NCI-H446 (cell line): ENCODE measurements around the gene KIF6.
A peak's percentile ranks its signal among the peaks of the same experiment; 100 is the strongest.
"Not testable (repeated sequence)": the region's sequence is repeated elsewhere in the genome, so short reads cannot be mapped to it uniquely, and the experiment has no call there.

Experiments used
- DNase-seq, 2 experiments: peaks; one replicate each; lab custom pipeline; 2025; lab: John Stamatoyannopoulos, UW

The KIF6 gene

DNA sequence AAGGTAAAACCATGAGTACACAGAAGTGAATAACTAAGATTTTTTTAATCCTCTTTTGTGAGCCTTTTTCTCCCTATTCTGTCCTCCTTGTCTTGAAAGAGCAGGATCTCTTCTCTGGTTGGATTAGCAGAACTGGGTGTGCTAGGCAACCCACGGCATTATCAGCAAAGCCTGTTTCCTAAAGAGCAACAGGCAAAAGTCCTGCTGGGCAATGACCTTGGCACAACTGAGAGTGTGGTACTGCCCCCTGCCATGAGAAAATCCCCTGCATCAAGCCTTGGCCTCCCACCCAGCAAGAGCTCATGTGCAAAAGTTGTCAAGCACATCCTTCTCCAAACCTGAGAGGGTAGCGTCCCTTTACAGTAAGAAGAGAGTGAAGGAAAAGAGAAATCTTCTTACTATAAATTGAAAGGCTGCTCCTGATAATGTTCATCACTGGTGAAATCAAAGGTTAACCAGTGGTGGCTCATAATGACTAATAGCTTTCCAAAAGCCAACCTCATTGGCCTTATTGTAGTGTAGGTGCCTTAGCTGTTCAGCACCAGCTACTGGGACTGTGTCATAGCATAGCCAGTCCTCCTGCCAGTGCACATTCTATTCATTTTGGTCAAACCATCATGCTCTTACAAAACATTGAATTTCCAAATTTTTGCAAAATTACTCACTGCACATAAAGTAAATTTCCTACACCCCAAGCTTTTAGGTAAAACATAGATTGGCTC lies 17.1 kb downstream of the KIF6 start:
- no peak for DNase-seq

DNA sequence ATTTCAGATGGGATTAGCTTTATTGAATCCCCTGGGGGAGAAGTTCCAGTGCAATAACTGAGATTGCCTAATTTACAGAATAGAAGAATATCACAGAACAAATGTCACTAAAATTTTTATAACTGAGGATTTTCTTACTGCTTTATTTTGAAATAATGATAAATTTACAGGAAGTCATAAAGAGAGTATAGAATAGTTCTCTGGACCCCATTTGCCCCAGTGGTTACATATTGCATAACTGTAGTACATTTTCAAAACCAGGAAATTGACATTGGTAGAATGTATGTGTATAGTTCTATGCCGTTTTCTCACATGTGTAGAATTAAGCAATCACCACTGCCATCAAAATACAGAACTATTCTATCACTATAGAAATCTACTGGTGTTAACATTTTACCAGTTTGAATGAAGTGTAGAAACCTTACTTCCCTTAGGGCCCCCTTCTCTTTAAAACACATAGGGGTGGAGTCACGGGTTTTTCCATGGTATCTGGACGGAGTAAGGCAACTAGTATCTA lies 18.3 kb downstream of the KIF6 start:
- no peak for DNase-seq

- no peak for DNase-seq
These were observed 22.9 kb downstream of the KIF6 start for GRCh38 chr6:39702265-39702664.

GRCh38 chr6:39700362-39700761 lies 24.8 kb downstream of the KIF6 start:
- no peak for DNase-seq

DNA sequence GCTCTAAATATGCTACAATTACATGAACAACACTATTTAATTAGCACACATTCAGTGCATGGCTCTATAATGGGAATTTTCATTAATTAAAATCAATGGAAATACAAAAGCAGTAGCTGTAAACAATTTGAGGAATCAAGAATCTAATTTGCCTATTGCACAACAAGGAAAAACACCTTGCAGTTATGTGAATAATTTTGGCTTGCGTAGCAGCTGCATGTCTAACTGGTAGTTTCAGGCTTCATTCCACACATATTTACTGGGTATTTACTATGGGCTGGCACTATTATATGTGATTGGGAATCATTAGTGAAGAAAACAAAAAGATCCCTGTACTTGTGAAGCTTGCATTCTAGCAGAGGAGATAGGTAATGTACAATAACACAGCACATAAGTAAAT lies 26.4 kb downstream of the KIF6 start:
- no peak for DNase-seq

- no peak for DNase-seq
These were observed 28.0 kb downstream of the KIF6 start for GRCh38 chr6:39696986-39697788.

DNA sequence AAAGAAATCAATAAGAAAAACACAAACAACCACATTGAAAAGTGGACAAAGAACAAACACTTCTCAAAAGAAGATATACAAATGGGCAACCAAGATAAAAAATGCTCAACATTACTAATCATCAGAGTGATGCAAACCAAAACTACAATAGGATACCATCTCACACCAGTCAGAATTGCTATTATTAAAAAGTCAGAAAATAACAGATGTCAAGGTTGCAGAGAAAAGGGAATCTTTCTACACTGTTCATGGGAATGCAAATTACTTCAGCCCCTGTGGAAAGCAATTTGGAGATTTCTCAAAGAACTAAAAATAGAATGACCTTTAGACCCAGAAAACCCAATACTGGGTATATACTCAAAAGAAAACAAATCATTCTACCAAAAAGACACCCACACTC lies 29.8 kb downstream of the KIF6 start:
- DNase-seq, result no peak

- no peak for DNase-seq
These were observed 32.0 kb downstream of the KIF6 start for GRCh38 chr6:39693206-39693605.

DNA sequence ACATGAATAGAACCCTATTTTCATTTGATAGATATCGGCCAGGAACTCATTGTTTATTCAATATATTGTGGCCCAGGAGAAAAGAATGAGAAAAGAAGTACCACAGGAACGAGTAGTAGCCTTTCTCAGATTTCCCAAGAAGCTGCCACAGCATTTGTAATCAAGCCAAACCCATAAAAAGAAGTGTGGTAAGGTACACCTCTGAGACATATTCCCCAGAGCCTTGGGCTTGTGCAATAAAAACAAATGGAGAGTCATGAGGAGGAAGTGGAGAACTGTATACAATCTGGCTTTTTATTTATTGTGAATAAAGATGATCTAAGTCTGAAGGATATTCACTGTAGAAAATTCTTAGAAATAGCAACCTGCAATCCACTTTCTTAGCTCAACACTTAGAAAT lies 36.7 kb downstream of the KIF6 start:
- DNase-seq, result no peak

DNA sequence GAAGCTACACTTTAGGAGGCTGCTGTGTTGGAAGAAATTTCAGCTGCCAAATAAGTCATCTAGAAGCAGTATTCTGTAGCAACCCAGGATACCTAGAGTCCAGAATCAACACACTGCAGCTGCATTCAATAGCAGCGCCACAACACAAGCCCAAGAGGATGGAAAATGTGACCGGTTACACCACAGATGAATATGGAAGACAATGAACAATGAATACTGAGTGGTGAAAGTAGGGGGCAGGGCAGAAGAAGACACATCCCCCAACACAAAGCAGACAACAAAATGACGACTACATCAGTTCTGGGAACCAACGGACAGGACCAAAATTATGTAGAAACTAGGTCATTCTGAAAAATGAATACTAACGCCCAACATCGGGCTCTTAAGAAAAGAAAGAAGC lies 38.2 kb downstream of the KIF6 start:
- no peak for DNase-seq

GRCh38 chr6:39685938-39686337 lies 39.3 kb downstream of the KIF6 start:
- no peak for DNase-seq

- DNase-seq, result no peak
These were observed 39.8 kb downstream of the KIF6 start for GRCh38 chr6:39685489-39685826.

GRCh38 chr6:39684790-39685488 lies 40.3 kb downstream of the KIF6 start:
- DNase-seq, result peak; percentile 42 to 54

- peak in 1 of 2 experiments; percentile 7 for DNase-seq
These were observed 43.5 kb downstream of the KIF6 start for GRCh38 chr6:39681674-39682121.

- no peak for DNase-seq
These were observed 46.3 kb downstream of the KIF6 start for GRCh38 chr6:39678914-39679313.

GRCh38 chr6:39677318-39677717 lies 47.9 kb downstream of the KIF6 start:
- not testable (repeated sequence) for DNase-seq

- DNase-seq, result no peak
These were observed 54.7 kb downstream of the KIF6 start for GRCh38 chr6:39670519-39670918.

DNA sequence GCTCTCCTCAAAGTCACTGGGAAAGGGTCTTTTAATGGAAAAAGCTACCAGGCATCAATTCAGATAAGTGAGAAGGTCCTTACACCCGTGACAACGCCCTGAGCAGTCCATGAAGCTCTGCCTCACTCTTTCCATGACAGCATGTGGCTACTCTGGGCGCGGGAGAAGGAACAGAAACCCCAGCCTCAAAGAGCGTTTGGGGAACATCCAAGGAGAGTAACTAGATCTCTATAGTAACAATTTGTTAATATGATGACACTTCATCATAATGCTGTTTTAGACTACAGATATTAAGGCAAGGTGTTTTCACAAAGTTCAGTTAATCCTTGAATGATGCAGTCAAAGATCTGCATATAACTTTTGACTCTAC lies 55.2 kb downstream of the KIF6 start:
- no peak for DNase-seq

DNA sequence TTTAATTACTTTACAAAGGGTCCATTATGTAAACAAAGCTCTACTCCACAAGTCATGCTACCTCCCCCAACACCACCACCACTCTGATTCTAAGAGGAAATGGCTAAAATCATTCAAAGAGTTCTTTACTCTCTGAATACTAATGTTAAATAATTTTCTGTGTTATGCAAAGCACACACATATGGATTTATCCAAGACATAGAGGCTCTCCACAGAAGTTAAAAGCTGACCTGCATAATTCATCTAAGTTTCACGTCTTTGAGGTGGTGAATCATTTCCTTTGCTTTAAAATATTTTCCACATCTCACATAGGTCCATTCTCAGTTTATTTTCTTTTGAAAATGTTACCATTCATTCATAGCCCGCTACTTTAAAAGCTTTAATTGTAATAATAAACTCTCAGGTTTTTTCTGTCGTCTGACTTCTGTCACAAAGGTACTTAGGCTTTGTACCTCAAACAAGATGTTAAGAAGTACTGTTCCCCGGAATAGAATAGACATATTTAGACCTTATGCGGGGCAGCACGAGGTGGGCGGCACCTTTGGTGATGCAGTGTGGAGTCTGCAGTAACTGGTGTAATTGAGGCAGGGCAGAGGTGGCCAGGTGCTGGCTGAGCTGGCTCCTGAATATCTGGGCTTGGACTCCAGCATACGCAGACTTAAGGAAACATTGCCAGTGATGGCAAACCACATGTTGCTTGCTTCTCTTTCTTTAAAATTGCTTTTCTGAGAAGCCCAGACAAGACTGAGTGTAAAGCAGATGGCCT lies 55.8 kb downstream of the KIF6 start:
- DNase-seq, result no peak

- DNase-seq, result no peak
These were observed 58.3 kb downstream of the KIF6 start for GRCh38 chr6:39666706-39667489.

GRCh38 chr6:39665861-39666260 lies 59.3 kb downstream of the KIF6 start:
- DNase-seq, result no peak
